Breast epithelium (tissue), 3 donors: ENCODE data around the gene ACMSD.

ENCODE experiments used
- CTCF ChIP-seq, 3 donors: fragments of 450-650 bp; IDR thresholded peaks; one replicate each; pipeline ENCODE4 v1.5.1; 2016 to 2017; ENCODE audit warnings: antibody characterized with exemption in 3 of 3, mild to moderate bottlenecking in 3 of 3, moderate library complexity in 3 of 3
- POLR2A ChIP-seq: fragments of 450-650 bp; IDR thresholded peaks from one replicate; pipeline ENCODE4 v1.6.1; 2016; ENCODE audit warnings: antibody characterized with exemption, mild to moderate bottlenecking, moderate library complexity

GRCh38 chr2:134946073-134946472 is 107.7 kb downstream of the ACMSD start:
- no peak for TF ChIP-seq CTCF (IDR thresholded peaks at IDR 0.05)
- no peak for TF ChIP-seq POLR2A
